ENCODE data around the gene CSRNP3.
A peak's percentile ranks its signal among the peaks of the same experiment; 100 is the strongest.

Gene CSRNP3, protein sequence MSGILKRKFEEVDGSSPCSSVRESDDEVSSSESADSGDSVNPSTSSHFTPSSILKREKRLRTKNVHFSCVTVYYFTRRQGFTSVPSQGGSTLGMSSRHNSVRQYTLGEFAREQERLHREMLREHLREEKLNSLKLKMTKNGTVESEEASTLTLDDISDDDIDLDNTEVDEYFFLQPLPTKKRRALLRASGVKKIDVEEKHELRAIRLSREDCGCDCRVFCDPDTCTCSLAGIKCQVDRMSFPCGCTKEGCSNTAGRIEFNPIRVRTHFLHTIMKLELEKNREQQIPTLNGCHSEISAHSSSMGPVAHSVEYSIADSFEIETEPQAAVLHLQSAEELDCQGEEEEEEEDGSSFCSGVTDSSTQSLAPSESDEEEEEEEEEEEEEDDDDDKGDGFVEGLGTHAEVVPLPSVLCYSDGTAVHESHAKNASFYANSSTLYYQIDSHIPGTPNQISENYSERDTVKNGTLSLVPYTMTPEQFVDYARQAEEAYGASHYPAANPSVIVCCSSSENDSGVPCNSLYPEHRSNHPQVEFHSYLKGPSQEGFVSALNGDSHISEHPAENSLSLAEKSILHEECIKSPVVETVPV

DNA sequence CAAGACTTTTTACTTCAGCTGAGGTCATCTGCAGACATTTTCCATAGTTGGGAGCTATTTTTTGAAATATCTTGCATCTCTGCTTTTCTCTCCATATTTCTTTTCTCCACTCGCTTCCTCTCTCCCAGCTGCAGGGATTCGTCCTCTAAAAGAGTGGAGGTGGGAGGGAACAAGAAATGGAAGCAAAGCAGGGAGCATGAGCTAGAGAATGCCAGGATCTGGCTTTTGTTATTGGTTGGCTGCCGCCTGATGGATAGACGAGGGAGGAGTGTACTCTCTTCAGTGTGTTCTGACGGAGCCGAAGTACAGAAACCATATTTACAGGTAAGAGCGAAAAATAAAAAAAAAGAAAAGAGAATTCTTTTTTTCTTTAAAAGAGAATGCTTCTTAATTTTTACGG lies at the start of gene CSRNP3:
CSRNP3 (plus strand) TSS at position 282 of the 400 bp plus-strand sequence. CDS start 125,368 bp downstream, outside the sequence.
- peak; percentile 66 for FAIRE-seq

DNA sequence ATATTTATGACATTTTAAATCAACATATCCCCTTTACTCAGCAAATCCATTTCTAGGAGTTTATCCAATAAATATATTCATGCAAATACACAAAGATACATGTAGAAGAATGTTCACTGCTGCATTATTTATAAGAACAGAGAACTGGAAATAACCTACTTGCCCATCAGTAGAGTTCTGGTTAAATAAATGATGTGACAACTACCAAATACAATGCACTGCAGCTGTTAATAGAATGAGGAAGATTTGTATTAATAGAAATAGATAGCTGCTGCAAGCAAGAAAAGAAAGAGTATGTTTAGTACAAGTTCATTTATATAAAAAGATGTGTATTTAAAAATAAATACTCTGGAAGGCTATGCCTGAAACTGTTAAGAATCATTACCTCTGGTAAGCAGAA lies 49.3 kb upstream of the CSRNP3 start:
- no peak for FAIRE-seq

DNA sequence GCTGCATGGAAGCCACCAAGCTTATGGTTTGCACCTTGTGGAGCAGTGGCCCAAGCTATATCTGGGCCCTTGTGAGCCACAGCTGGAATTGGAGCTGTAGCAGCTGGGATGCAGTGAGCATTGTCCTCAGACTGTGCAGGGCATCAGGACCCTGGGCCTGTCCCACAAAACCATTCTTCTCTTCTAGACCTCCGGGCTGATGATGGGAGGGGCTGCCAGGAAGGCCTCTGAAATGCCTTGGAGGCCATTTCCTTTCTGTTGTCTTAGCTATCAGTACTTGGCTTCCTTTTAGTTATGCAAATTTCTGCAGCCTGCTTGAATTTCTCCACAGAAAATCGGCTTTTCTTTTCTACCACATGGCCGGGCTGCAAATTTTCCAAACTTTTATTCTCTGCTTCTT lies 46.4 kb upstream of the CSRNP3 start:
- no peak for FAIRE-seq

DNA sequence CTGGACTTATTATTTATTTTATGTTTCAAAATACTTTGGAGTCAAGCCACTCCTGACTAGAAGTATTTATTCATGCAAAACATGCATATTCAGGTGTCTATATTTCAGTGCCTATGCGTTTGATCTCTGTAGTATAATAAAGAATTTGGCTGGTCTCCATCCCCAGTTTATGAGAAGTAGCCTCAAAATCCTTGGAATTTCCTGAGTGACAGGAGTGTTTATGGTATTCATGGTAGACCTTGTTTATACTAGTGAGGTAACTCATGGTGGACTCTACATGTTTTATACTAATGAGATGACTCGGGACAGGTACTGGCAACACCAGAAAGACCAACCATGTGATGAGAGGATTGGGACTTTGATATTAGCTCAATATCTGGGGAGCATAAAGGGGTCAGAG lies 43.9 kb upstream of the CSRNP3 start:
- FAIRE-seq: no peak

DNA sequence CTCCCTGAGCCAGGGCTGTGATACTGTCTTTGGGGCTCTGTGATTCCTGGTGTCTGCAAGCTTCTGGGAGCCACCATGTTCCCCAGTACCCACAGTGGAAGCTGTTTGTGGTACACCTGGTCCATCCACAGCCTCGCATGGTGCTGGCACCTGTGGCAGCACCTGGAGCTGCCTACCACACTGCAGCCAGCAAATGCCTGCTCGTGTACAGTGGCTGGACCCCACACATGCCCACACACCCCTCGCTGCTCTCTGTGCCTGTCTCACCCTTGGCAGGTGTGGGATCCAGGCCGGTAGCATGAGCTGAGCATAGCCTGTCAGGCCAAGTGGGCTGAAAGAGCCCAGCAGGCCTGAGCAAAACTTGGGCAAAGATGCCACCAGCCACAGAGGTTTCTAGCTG lies 41.8 kb upstream of the CSRNP3 start:
- FAIRE-seq: no peak

DNA sequence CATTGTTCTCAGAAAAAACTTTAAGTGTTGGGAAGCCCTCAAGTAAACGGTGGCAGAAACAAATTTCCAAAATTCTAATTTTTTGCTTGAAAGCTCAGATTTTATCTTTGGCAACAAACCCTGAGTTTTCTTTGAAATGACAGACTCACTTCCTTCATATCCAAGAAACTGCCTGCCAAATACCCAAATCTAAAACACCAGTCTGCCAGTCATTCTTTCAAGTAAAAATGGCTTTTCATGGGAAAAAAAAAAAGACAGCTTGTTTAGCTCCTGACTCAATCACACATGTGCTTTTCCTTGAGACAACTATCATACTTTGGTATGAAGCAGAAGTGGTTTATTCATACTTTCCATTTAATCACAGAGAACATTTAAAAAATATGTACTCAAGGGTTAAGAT lies 40.6 kb upstream of the CSRNP3 start:
- FAIRE-seq: no peak

DNA sequence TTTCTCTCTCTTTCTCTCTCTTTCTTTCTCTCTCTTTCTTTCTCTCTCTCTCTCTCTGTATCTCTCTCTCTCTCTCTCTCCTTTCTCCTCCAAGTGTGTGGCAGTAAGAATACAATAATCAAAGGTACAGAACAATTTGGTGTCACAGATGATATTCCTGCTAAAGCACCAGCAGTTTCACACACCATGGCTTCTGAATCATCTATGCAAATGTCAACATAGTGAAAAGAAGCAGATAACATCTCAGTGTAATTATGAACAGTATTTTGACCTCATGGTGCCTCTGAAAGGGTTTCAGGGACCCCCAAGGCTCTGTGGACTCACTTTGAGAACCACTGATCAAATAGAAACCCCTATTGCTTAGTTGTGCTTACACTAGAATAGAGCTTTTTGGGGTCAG lies 38.5 kb upstream of the CSRNP3 start:
- no peak for FAIRE-seq

DNA sequence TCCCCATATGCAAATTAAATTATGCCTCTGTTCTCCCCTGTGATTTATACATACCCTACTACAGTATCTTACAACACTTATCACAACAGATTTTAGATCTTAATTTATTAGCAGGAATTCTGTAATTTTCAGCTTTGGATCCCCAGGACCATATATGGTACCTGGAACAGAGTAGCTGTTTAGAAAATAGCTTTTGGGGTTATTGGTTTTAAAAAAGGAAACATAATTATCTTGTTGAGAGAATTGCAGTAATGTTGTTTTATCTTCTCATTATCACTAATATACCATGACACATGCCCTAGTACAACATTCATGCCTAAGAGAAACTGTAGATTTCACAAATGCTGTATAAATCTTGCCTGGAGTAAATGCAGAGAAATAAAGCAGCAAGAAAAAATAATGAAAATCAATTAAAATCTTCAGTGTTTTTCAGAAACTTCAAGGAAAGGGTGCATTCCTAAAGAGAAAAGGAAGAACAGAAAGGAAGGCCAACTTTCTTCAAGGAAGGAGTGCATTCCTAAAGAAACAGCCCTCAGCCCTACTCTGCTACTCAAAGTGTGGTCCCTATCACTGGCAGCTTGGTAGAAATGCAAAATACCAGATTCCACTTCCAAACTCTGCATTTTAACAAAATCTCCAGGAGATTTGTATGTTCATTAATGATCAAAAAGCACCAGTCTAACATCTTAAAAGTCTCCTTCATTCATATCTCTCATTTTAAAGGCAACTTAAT lies 37.1 kb upstream of the CSRNP3 start:
- FAIRE-seq: no peak

DNA sequence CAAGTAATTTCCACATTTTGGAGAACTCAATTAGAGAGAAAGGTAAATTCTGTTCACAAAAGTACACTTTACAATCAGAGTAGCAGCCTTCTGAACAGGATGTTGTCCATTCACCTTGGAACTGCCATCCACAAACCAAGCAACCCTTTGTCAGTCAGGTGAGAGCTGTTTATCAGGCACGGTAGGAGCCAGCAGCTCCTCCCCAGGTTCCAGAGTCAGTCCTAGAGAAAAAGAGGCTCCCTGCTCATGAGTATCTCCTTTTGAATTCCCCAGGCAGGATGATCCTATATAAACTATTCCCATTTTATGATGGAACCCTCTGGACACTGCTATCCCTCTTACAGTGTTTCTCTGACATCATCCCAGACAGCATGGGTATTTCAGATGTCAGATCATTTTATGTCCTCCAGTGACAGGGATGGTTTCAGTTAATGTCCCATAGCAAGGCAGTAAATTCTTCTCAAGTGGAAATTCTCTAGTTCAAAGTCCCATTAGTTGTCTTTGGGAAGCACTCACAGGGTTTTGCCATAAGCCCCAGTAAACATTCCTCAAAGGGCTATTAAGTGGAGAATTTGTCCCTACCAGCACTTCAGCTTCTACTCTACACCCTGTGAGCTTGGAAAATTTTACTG lies 34.5 kb upstream of the CSRNP3 start:
- no peak for FAIRE-seq

DNA sequence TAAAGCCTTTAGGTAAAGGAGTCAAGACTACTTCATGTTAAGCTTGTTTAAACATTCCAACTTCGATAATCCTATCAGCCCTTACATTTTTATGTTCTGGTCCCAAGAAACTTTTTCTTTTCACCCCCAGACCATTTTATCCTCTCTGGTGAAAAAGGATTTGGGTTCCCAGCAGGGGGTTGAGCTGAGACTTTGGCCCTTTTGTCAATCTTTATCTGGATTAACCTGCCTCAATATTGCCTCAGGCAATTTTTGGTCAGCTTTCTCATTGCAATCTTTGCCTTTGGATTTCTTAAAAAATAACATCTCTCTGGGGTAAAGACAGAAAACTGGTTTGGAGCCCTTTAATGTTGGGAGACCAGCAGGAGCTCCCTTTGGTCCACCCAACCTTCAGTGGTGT lies 33.9 kb upstream of the CSRNP3 start:
- FAIRE-seq: no peak

DNA sequence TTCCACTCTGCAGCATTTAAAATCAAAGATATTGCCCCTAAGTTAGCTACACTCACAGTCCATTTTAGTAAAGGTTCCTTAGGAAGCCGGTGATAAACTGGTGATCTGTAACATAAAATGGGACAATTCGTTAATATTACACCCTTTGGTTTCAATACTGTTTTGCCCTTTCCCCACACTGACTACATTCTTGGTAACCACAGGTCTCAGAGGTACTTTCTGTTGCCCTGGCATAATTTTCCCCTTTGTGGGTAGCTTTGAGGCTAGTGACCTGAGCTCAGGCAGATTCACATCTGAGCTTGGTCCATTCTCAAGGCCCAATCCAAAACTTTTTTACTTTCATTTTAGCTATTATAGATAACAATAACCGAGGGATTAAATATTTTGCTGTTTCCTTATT lies 32.9 kb upstream of the CSRNP3 start:
- FAIRE-seq: no peak

DNA sequence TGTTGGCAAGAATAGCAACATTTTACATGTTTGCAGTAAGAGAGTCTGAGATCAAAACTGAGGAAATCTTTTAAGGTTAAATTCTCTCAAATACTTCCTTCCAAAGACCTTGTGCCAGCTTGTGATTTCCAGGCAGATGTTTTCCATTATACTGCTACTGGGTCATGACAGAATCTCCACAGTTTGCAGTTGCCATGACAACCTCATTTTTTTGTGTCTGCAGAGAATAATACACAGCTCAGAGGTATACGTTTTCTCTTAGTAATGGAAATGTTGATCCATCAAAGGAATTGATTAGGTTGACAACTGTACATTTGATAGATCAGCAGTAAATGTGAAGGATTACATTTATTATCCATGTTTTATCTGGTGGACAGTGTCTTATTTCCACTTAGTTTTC lies 29.1 kb upstream of the CSRNP3 start:
- no peak for FAIRE-seq

DNA sequence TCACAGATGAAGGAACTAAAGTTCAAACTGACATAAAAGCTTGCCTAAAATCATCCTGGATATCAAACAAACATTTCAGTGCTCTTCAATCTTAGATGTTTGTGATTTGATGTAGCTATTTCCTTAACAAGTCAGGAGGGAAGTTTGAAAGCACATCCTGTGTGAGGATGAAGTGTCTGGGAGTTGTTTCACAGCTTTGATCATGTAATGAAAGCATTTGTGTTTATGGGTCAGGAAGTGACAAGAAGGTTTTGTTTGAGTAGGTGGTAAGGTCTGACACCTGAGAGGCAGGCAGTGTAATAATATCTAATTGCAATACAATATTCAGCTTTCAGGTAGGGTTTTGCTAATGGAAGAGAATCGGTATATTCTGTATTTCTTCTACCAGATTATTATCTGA lies 26.0 kb upstream of the CSRNP3 start:
- FAIRE-seq: no peak

DNA sequence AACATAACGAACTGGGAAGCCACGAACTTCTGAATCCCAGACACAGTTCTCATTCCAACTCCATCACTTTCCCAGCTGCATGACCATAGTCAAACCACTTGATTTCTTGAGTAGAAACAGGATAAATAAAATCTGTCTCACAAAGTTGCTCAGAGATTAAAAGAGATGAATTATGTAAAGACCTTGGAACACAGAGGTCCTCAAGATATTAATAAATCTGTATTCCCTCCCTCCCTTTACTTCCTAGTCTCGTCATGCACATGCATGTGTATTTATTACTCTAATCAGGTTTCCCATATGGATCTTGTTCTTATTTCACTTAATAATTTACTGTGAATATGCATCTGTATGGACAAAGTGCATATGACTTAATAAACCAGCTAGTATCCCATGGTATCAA lies 21.1 kb upstream of the CSRNP3 start:
- no peak for FAIRE-seq

DNA sequence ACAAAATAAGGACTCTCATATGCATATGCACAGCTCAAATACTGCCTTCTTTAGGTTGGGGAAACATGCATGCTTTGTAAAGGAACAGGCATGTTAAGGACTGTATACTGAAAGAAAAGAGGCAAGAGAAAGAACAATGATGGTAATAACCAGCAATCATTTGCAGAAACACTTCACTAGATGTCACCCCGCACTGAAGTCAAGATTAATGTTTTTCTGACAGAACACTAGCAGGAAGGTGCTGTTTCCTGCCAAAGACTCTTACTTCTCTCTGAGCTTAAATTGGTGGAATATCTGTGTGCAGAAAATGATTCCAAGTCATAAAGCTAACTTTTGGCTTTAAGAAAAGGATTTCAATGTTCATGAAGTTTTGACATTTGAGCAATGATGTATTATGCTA lies 19.3 kb upstream of the CSRNP3 start:
- no peak for FAIRE-seq

DNA sequence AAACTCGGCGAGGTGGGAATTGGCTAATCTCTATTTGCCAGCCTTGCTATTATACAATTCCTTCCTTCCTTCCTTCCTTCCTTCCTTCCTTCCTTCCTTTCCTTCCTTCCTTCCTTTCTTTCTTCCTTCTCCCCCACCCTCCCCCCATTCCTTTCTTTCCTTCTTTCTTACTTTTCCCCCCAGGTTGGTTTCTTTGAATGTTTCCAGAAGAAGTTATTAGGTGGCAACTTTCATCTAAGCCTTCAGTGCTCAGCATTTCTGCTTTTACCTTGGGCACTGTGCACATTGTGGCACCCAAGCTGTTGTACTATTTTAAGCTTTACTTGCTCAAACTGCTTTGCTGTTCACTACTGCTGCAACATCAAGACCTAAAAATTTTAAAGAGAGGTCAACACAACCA lies 17.2 kb upstream of the CSRNP3 start:
- no peak for FAIRE-seq

DNA sequence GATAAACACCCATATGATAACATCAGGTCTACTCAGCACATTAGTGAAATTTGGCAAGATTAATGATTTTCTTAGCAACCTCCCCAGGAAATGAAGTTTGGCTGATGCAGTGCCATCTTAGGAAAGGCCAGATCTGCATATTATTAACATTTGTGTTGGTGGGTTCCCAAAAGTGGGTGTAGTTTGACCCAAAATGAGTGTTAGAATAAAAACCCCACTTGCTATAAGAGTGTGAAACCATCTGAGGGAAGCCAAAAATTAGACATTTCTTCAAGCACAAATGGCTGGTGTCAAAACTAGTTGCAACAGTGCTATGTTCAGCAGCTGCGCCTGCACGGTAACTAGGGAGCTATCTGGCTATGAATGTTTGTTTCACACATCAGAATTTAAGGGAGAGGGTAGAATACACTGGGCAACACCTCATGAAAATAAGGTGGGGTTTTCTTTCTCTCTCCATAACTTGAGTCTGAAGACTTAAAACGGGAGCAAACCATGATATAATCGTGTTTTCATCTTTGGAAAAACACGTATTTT lies 15.9 kb upstream of the CSRNP3 start:
- no peak for FAIRE-seq

DNA sequence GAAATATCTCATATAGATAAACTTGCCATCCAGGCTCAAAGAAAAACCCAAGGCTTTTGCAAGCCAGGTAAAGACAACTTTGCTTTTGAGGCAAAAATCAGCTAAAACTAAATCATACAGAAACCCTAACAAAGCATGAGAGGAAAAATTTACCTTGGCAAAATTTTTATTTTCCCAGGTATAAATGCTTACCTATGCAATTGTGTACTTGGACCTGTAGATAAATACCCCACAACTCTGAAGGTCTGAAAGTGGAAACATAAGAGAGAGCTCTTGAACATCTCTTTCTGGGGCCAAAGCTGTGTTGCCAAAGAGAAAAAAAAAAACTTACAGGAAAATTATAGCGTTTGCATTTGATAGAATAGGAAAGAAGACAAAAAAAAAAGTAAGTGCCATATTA lies 14.6 kb upstream of the CSRNP3 start:
- no peak for FAIRE-seq

DNA sequence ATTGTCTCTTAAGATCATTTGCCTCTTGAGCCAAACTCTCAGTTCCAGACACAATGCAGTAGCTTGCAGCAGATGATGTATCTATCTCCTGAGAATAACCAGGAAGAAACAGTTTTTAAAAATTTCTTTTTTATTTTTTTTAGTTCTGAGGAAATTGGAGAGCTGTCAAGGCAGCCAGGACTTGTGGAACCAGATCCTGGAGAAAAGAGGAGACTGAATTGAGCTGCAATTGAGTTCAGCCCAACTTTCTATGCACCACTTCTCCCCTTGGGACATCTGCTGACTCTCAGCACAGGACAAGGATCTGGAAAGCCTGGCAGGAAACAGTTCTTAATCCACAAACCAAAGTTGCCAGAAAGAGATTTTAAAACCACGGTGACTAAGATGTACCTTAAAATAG lies 13.5 kb upstream of the CSRNP3 start:
- FAIRE-seq: no peak

DNA sequence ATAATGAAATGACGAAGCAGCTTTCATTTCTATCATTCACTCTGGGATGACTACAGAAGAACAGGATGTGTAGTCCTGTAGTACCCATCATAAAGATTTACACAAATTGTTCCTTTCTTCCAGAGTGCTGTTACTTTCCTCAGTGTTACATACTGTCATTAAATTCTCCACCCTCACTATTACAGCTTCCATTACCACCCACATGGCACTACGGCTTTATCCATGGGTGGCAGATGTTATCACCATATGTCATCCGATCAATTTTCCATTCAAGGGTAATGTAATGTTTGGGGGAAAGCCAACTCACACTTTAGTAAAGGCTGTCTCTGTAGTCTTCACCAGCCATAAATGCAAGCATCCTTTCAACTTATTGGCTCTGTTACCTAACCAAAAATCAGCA lies 7.1 kb upstream of the CSRNP3 start:
- no peak for FAIRE-seq

DNA sequence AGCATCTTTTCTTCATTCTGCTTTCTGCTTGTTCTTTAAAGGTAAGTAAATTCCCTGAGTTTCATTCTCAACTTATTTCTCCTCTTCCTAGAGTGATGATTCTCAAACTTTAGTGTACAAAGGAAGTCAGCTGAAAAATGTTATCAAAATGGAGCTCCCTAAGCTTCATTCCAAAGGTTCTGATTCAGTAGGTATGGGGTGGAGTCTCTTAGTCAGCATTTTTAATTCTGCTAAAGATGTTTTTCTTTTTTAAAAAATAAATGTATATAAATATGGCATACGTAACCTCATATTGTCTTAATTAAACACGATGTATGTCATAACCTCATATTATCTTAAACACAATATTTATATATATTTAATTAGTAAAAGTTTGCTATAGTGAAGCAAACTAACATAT lies 3.1 kb upstream of the CSRNP3 start:
- no peak for FAIRE-seq

DNA sequence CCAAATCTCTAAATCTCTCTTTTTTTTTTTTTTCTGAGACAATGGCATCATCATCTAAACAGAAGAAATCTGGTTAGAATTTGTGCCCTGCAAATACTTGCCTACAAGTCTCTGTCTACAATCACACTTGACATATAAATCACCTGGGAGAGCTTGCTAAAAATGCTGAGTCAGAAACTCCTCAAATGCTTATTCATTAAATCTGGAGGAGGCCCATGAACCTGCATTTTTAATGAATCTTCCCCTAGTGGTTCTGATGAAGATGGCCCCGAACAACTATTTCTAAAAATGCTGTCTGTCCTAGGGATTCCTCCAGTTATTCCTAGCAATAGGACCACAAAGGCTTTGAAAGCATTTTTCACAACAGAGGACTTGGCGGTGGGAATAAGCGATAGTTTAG lies 1.6 kb upstream of the CSRNP3 start:
- FAIRE-seq: no peak

DNA sequence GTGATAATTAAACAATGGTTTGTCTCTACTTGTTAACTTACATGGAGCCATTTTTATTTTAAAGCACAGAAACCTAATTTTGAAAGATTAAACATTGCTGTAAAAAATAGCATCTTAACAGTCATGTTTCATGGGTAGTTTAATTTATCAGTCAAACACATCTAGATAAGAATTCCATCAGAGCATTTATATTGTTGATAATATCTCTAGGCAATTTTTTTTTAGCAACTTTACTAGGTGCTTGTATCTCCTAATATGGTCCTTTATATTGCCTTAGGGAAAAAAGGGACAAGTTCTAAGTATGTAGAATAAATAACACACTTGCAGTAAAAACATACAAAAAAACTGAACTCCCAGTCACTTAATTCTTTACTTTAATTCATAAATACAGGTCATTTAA lies 863 bp downstream of the CSRNP3 start:
- no peak for FAIRE-seq
